Tibial artery (tissue), 4 donors: ENCODE measurements around the gene CD52.

ENCODE experiments used
- DNase-seq, 2 donors: peaks; one replicate each; pipeline ENCODE4 v3.0.0-alpha.2; 2019
- H3K27ac ChIP-seq, 2 donors: fragments of 200-600 bp; sonication (generic) in 1 of 2; 1 replicate in 1 of 2; 2 replicates in 1 of 2; pipeline ENCODE4 v1.5.1; 2018 to 2019; ENCODE audit warnings: mild to moderate bottlenecking in 1 of 2
- H3K27me3 ChIP-seq, 2 donors: fragments of 200-600 bp; sonication (generic) in 1 of 2; one replicate each; pipeline versions ENCODE4 v1.5.1 to v1.6.0; 2016 to 2019
- H3K36me3 ChIP-seq, 3 donors: fragments of 200-600 bp; sonication (generic) in 2 of 3; one replicate each; pipeline ENCODE4 v1.5.1; 2016 to 2019; ENCODE audit warnings: mild to moderate bottlenecking in 2 of 3
- H3K4me1 ChIP-seq, 4 donors: fragments of 200-600 bp; sonication (generic) in 2 of 4; 1 replicate in 3 of 4; 2 replicates in 1 of 4; pipeline ENCODE4 v1.5.1; 2016 to 2019
- H3K4me3 ChIP-seq, 2 donors: fragments of 200-600 bp; sonication (generic) in 1 of 2; 1 replicate in 1 of 2; 2 replicates in 1 of 2; pipeline ENCODE4 v1.5.1; 2018 to 2019; ENCODE audit warnings: mild to moderate bottlenecking in 2 of 2
- H3K9me3 ChIP-seq, 3 donors: fragments of 200-600 bp; sonication (generic) in 1 of 3; one replicate each; pipeline ENCODE4 v1.5.1; 2016 to 2019
- intact Hi-C: fragments of 100-400 bp; cut with DNase I; formaldehyde crosslinking; loops from one replicate; pipeline ENCODE4 v1.15.0; 2023; ENCODE audit warnings: low total_unique reads
- TF ChIP-seq, protein P1 (sequence below), 2 experiments: fragments of 200-600 bp in 1 of 2; fragments of 450-650 bp in 1 of 2; IDR thresholded peaks; one replicate each; pipeline ENCODE4 v1.5.1; 2017 to 2019; ENCODE audit warnings: antibody characterized with exemption in 2 of 2, mild to moderate bottlenecking in 1 of 2, moderate library complexity in 1 of 2

CD52 gene

DNA sequence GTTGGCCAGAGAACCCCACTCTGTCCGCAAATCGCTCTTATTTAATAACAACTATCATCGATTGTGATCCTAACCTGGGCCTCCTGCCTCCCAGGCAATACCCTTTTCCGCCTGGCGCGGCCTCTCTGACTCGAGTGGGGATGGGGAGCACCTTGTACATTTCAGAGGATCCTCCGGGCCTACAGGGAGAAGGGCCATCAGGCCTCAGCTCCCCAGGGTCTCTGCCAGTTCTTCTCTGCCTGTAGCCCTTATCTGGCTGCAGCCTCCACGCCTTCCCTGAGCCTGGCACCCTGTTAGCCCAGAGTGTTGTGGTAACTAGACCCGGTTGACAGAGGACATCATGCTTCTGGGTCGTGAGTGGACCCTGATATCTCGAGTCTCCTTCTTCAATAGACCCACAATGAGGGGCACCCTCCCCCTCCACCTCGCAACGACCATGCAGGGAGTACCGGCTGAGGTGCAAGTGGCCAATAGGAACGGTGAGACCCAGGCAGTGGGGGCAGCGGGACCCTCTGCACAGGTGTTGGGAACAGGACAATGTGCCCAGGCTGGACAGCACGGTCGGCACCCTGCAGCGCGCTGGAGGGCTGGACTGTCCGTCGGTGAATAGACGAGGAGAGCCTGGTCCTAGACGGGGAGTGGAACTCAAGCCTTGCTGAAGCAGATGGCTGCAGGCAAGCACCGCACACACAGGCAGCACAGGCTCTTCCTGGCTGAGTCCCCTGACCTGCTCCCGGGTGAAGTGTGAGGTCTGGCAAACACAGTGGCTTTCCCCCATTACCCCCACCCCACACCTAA, 43.2 kb downstream of the CD52 start:
- intact Hi-C loops, result no loop called here
- Histone ChIP-seq H3K27ac (no peak overlapping the region), H3K36me3 (no peaks in the 10 kb centered on the region), H3K4me3 (no peak overlapping the region), H3K4me1 (peaks cover 0 to 12% (median 8%) of the 10 kb centered on the region in 4 donors), H3K9me3 (no peaks in the 10 kb centered on the region), H3K27me3 (peaks cover 0 to 85% of the 10 kb centered on the region in 2 donors)
- TF ChIP-seq, protein P1, sequence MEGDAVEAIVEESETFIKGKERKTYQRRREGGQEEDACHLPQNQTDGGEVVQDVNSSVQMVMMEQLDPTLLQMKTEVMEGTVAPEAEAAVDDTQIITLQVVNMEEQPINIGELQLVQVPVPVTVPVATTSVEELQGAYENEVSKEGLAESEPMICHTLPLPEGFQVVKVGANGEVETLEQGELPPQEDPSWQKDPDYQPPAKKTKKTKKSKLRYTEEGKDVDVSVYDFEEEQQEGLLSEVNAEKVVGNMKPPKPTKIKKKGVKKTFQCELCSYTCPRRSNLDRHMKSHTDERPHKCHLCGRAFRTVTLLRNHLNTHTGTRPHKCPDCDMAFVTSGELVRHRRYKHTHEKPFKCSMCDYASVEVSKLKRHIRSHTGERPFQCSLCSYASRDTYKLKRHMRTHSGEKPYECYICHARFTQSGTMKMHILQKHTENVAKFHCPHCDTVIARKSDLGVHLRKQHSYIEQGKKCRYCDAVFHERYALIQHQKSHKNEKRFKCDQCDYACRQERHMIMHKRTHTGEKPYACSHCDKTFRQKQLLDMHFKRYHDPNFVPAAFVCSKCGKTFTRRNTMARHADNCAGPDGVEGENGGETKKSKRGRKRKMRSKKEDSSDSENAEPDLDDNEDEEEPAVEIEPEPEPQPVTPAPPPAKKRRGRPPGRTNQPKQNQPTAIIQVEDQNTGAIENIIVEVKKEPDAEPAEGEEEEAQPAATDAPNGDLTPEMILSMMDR (IDR thresholded peaks at IDR 0.05), result no peak
- DNase-seq, result no peak

GRCh38 chr1:26361605-26362122, 43.9 kb downstream of the CD52 start:
- no peaks in the 10 kb centered on the region for H3K9me3 ChIP-seq
- no peak overlapping the region for H3K27ac ChIP-seq
- intact Hi-C loops, result no loop called here
- DNase-seq, result no peak
- no peak overlapping the region for H3K4me3 ChIP-seq
- peaks cover 0 to 78% of the 10 kb centered on the region in 2 donors for H3K27me3 ChIP-seq
- H3K4me1 ChIP-seq, result peaks cover 0 to 12% (median 8%) of the 10 kb centered on the region in 4 donors
- TF ChIP-seq, protein P1 (IDR thresholded peaks at IDR 0.05), result no peak
- H3K36me3 ChIP-seq, result no peaks in the 10 kb centered on the region

DNA sequence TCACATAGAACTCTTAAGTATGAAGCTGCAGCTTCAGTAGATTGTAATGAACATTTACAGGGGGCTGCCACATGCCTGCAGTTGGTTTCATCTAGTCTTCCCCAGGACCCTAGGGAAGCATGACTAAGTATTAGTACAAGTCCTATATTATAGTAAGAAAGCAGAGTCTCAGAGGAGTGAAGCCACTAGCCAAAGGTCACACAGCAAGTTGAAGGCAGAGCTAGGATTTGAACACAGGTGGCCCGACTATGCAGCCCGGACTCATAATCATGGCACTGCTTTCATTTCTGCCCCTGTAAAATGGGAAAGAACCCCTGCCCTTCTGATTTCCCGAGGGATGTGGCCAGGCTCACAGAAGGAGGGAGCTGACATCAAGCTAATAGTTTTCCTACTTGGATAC, 44.6 kb downstream of the CD52 start:
- no peaks in the 10 kb centered on the region for H3K9me3 ChIP-seq
- intact Hi-C loops, result no loop called here
- peaks cover 0 to 73% of the 10 kb centered on the region in 2 donors for H3K27me3 ChIP-seq
- H3K36me3 ChIP-seq, result no peaks in the 10 kb centered on the region
- no peak overlapping the region for H3K27ac ChIP-seq
- no peak overlapping the region for H3K4me3 ChIP-seq
- TF ChIP-seq, protein P1 (IDR thresholded peaks at IDR 0.05), result no peak
- DNase-seq, result no peak
- peaks cover 0 to 12% (median 8%) of the 10 kb centered on the region in 4 donors for H3K4me1 ChIP-seq

DNA sequence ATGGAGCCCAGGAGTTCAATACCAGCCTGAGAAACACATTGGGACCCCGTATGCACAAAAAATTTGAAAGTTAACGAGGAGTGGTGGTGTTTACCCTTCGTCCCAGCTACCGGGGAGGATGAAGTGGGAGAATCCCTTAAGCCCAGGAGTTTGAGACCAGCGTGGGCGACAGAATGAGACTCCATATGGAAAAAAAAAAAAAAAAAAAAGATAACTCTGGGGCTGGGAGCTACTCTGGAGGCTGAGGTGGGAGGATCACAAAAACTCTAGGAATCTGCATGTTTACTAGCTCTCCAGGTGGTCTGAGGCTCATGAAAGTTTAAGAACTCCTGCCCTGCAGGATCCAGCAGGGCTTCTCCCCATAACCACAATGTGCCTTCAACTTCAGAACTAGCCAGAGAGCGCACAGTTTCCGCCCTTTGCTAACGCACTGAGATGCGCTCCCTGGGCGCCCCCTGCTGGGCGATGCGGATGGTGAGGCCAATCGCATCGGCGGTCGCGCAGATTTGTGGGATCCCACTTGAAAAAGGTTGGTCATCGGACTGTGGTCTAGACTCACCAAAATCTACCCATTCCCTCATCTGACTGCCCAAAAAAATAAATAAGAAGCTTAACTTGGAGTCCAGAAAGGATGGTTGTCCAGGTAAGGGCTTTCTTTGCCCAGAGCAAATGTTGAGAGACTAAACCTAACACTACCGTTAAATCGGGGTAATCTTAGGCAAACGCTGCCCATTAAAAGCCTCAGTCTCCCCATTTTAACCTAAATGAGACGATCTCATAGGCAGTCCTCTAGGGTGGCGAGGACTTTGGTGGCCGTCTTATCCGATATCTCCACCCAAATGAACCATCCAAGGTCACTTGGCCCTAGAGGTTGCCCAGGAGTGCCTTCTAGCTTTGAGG, 46.0 kb downstream of the CD52 start:
- H3K27ac ChIP-seq, result no peak overlapping the region
- peaks cover 0 to 79% of the 10 kb centered on the region in 2 donors for H3K27me3 ChIP-seq
- peak; percentile 74 to 78 for DNase-seq
- TF ChIP-seq, protein P1 (IDR thresholded peaks at IDR 0.05), result peak; percentile 73 to 83
- H3K9me3 ChIP-seq, result no peaks in the 10 kb centered on the region
- peaks cover 0 to 12% (median 8%) of the 10 kb centered on the region in 4 donors for H3K4me1 ChIP-seq
- no peaks in the 10 kb centered on the region for H3K36me3 ChIP-seq
- intact Hi-C loops, result no loop called here
- H3K4me3 ChIP-seq, result no peak overlapping the region

DNA sequence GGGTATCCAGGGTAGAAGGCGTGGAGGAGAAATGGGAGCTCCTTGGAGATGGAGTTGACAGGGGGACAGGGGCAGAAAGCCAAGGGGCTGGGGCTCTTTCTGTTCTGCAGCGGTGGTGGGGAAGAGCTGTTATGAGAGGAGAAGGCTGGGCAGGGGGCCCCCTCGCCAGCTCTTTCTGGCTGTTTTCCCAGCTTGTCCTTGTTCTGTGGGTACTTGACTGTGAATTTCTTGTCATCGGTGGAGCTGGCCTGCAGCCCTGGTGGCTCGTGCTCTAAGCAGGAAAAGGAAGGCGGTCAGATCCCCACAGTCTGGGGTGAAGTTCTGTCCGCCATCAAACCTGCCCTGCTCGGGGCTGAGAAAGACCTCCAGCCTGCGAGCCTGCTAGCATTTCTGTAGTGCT, 47.2 kb downstream of the CD52 start:
- Histone ChIP-seq H3K36me3 (no peaks in the 10 kb centered on the region), H3K4me1 (peaks cover 0 to 9% (median 7%) of the 10 kb centered on the region in 4 donors), H3K4me3 (no peak overlapping the region), H3K27me3 (peaks cover 0 to 82% of the 10 kb centered on the region in 2 donors), H3K27ac (no peak overlapping the region), H3K9me3 (no peaks in the 10 kb centered on the region)
- DNase-seq, result no peak
- intact Hi-C loops, result no loop called here
- TF ChIP-seq, protein P1 (IDR thresholded peaks at IDR 0.05), result no peak
